PC-3 (cell line): ENCODE results near the gene MAP2K5. TPM values are rescaled to one million over a fixed set of nuclear protein-coding genes. Genes with fewer than 3 reads are reported as not detected.

Experiments
- ATAC-seq: fragments of 200-7000 bp; cut with Tn5 transposase; 2 replicates; pipeline ENCODE4 v1.9.1; 2020; ENCODE audit warnings: mild to moderate bottlenecking, moderate library complexity
- BruUV-seq: library from RNA; stranded (reverse); fragments of 400-500 nt; replicated peaks from 2 replicates; lab custom pipeline; 2021; lab: Mats Ljungman, UMichigan
- CTCF ChIA-PET: fragments of 300-600 bp; sonication (Branson Sonifier 250); formaldehyde crosslinking; loops from one replicate; lab custom pipeline; 2022; ENCODE audit warnings: antibody characterized with exemption; lab: Charles Lee
- POLR2A ChIA-PET: fragments of 300-600 bp; sonication (Branson Sonifier 250); formaldehyde crosslinking; loops from one replicate; lab custom pipeline; 2022; ENCODE audit warnings: antibody characterized with exemption; ENCODE audit not compliant: unreplicated experiment; lab: Charles Lee
- DNase-seq: peaks from one replicate; pipeline ENCODE4 v3.0.0-alpha.2; 2015
- H2AFZ ChIP-seq: fragments of 300-600 bp; sonication (generic); 2 replicates; pipeline ENCODE4 v1.6.0; 2016; ENCODE audit warnings: antibody characterized with exemption, low read length
- H3F3A ChIP-seq: fragments of 300-600 bp; sonication (generic); one replicate; pipeline ENCODE4 v1.6.0; 2017; ENCODE audit warnings: antibody characterized with exemption, low read length, control low read depth, mild to moderate bottlenecking; ENCODE audit not compliant: unreplicated experiment
- H3K27ac ChIP-seq: fragments of 300-600 bp; sonication (generic); 2 replicates; pipeline ENCODE4 v1.5.1; 2016; ENCODE audit warnings: mild to moderate bottlenecking, low read length
- H3K27me3 ChIP-seq: fragments of 300-600 bp; sonication (generic); 2 replicates; pipeline ENCODE4 v1.6.1; 2016; ENCODE audit warnings: low read length, mixed read lengths
- H3K36me3 ChIP-seq: fragments of 300-600 bp; sonication (generic); 2 replicates; pipeline ENCODE4 v1.6.1; 2016; ENCODE audit warnings: low read depth, mixed run types, low read length, mixed read lengths
- H3K4me1 ChIP-seq: fragments of 300-600 bp; sonication (generic); 2 replicates; pipeline ENCODE4 v1.5.1; 2016; ENCODE audit warnings: low read length; ENCODE audit not compliant: insufficient read depth
- H3K4me2 ChIP-seq: fragments of 300-600 bp; sonication (generic); 2 replicates; pipeline ENCODE4 v1.6.0; 2016; ENCODE audit warnings: low read length
- H3K4me3 ChIP-seq: fragments of 300-600 bp; sonication (generic); 2 replicates; pipeline ENCODE4 v1.5.1; 2016; ENCODE audit warnings: mild to moderate bottlenecking, low read length, mixed read lengths
- H3K79me2 ChIP-seq: fragments of 300-600 bp; sonication (generic); 2 replicates; pipeline ENCODE4 v1.6.1; 2017; ENCODE audit warnings: low read length, mixed read lengths
- H3K9ac ChIP-seq: fragments of 300-600 bp; sonication (generic); 2 replicates; pipeline ENCODE4 v1.6.0; 2016; ENCODE audit warnings: mild to moderate bottlenecking, low read length
- H3K9me2 ChIP-seq: fragments of 300-600 bp; sonication (generic); replicated peaks from 2 replicates; pipeline ENCODE4 v1.6.1; 2016; ENCODE audit warnings: mixed run types, low read length, mixed read lengths
- H3K9me3 ChIP-seq: fragments of 300-600 bp; sonication (generic); 2 replicates; pipeline ENCODE4 v1.6.1; 2016; ENCODE audit warnings: low read length, mixed read lengths
- H4K20me1 ChIP-seq: fragments of 300-600 bp; sonication (generic); 2 replicates; pipeline ENCODE4 v1.6.1; 2016; ENCODE audit warnings: low read length, mixed read lengths
- CTCF ChIP-seq: fragments of 300-600 bp; sonication (generic); conservative IDR thresholded peaks from 2 replicates; pipeline ENCODE4 v1.5.1; 2017; ENCODE audit warnings: antibody characterized with exemption, low read depth, mild to moderate bottlenecking, low read length
- EZH2 ChIP-seq: fragments of 300-600 bp; sonication (generic); IDR thresholded peaks from one replicate; pipeline ENCODE4 v1.6.1; 2017; ENCODE audit warnings: antibody characterized with exemption, mild to moderate bottlenecking, low read length; ENCODE audit not compliant: unreplicated experiment
- EZH2phosphoT487 ChIP-seq: fragments of 300-600 bp; sonication (generic); IDR thresholded peaks from 2 replicates; pipeline ENCODE4 v1.6.1; 2018; ENCODE audit warnings: mild to moderate bottlenecking, antibody characterized with exemption, low read length, borderline replicate concordance
- intact Hi-C: fragments of 100-400 bp; cut with micrococcal nuclease; formaldehyde crosslinking; loops from 2 replicates; pipeline ENCODE4 v1.9.0; 2023
- total RNA-seq: library from RNA; depleted of rRNA; stranded (reverse); fragments of >200 nt; gene quantifications from 2 replicates; pipeline ENCODE4 v1.2.3, GENCODE V29; 2014

MAP2K5 gene
- total RNA-seq, 1 experiment from 2014 or later, result 5.5 TPM

GRCh38 chr15:67845974-67846373, 303.5 kb downstream of the MAP2K5 start:
- no peaks in the 10 kb centered on the region for H3K36me3 ChIP-seq
- no peak overlapping the region for H3K4me3 ChIP-seq
- no peaks in the 10 kb centered on the region for H3K27me3 ChIP-seq
- no peak overlapping the region for H2AFZ ChIP-seq
- DNase-seq (no peak), ATAC-seq (no peak)
- H3K9me3 ChIP-seq, result no peaks in the 10 kb centered on the region
- H3K4me2 ChIP-seq, result no peak overlapping the region
- no peak overlapping the region for H3K9ac ChIP-seq
- H3F3A ChIP-seq, result no peaks in the 10 kb centered on the region
- TF ChIP-seq CTCF, result no peak
- TF ChIP-seq EZH2, result no peak
- no peak for TF ChIP-seq EZH2phosphoT487
- BruUV-seq, result no TSS peak
- no peak overlapping the region for H3K27ac ChIP-seq
- H3K4me1 ChIP-seq, result peaks cover 6% of the 10 kb centered on the region; the same call in 1 of the 2 replicates
- intact Hi-C loops, result no loop called here
- no peaks in the 10 kb centered on the region for H4K20me1 ChIP-seq
- ChIA-PET CTCF (no interaction called here), POLR2A (no interaction called here)
- no peaks in the 10 kb centered on the region for H3K79me2 ChIP-seq
- no peaks in the 10 kb centered on the region for H3K9me2 ChIP-seq

DNA sequence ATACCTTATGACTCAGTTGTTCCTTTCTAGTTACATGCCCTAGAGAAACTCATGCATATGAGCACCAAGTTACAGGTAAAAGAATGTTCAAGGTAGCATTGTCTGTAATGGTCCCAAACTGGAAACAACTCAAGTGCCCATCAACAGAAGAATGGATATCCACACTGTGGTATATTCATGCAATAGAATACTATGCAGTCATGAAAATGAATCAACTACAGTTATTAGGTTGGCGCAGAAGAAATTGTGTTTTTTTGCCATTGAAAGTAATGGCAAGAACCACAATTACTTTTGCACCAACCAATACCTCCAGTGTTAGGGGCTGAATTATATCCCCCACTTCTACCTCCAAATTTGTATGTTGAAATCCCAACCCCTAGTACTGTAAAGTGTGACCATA, 307.0 kb downstream of the MAP2K5 start:
- intact Hi-C loops, result no loop called here
- H3K9ac ChIP-seq, result no peak overlapping the region
- BruUV-seq, result no TSS peak
- no peaks in the 10 kb centered on the region for H3K9me3 ChIP-seq
- no peak overlapping the region for H3K4me2 ChIP-seq
- ATAC-seq (no peak), DNase-seq (no peak)
- no peaks in the 10 kb centered on the region for H3K27me3 ChIP-seq
- no peaks in the 10 kb centered on the region for H3F3A ChIP-seq
- no peaks in the 10 kb centered on the region for H3K36me3 ChIP-seq
- H3K9me2 ChIP-seq, result no peaks in the 10 kb centered on the region
- CTCF ChIA-PET, result no interaction called here
- H3K4me3 ChIP-seq, result no peak overlapping the region
- TF ChIP-seq EZH2 (no peak), EZH2phosphoT487 (no peak), CTCF (no peak)
- no peak overlapping the region for H3K27ac ChIP-seq
- no peaks in the 10 kb centered on the region for H3K4me1 ChIP-seq
- H3K79me2 ChIP-seq, result no peaks in the 10 kb centered on the region
- POLR2A ChIA-PET, result no interaction called here
- H4K20me1 ChIP-seq, result no peaks in the 10 kb centered on the region
- no peak overlapping the region for H2AFZ ChIP-seq

GRCh38 chr15:67850336-67850735, 307.8 kb downstream of the MAP2K5 start:
- Histone ChIP-seq H3K4me2 (no peak overlapping the region), H3K9me3 (no peaks in the 10 kb centered on the region), H3K79me2 (no peaks in the 10 kb centered on the region), H3K9ac (no peak overlapping the region), H3K4me3 (no peak overlapping the region), H2AFZ (no peak overlapping the region), H3K36me3 (no peaks in the 10 kb centered on the region), H3K27ac (no peak overlapping the region), H3F3A (no peaks in the 10 kb centered on the region), H3K4me1 (no peaks in the 10 kb centered on the region), H4K20me1 (no peaks in the 10 kb centered on the region), H3K27me3 (no peaks in the 10 kb centered on the region), H3K9me2 (no peaks in the 10 kb centered on the region)
- intact Hi-C loops, result no loop called here
- no TSS peak for BruUV-seq
- DNase-seq (no peak), ATAC-seq (no peak)
- ChIA-PET CTCF (no interaction called here), POLR2A (no interaction called here)
- TF ChIP-seq EZH2 (no peak), EZH2phosphoT487 (no peak), CTCF (no peak)
